GM19395 (cell line): ENCODE data around the gene PXDC1.

Experiments
- ATAC-seq: cut with Tn5 transposase; IDR thresholded peaks from one replicate; pipeline ENCODE4 v1.9.1; 2021; ENCODE audit warnings: mild to moderate bottlenecking, moderate library complexity; ENCODE audit not compliant: unreplicated experiment

Gene PXDC1, protein sequence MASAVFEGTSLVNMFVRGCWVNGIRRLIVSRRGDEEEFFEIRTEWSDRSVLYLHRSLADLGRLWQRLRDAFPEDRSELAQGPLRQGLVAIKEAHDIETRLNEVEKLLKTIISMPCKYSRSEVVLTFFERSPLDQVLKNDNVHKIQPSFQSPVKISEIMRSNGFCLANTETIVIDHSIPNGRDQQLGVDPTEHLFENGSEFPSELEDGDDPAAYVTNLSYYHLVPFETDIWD

DNA sequence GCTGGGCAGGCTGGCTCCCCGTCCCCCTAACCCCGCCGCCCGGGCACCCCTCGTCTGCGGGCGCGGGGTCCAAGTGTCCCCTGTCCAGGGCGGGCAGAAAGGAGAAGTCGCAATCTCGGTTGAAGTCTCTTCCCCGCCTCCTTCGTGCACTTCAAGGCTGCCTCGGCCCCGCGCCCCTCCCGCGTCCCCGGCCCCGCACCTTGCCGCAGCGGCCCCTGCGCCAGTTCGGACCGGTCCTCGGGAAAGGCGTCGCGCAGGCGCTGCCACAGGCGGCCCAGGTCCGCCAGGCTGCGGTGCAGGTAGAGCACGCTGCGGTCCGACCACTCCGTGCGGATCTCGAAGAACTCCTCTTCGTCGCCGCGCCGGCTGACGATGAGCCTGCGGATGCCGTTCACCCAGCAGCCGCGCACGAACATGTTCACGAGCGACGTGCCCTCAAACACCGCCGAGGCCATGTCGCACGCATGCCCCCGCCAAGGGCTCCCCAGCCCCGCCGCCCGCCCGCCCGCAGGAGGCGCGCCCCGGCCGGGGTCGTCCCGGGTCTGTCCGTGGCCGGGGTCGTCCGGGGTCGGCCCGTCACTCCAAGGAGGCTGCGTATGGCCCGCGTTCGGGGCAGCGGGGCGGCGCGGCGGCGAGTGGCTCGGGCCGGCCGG is at the start of gene PXDC1:
Gene PXDC1, minus strand, starts transcription at position 637 of the 653 bp plus-strand sequence. Its CDS starts 182 bp downstream, at position 455.
- ATAC-seq, result peak; percentile 8

DNA sequence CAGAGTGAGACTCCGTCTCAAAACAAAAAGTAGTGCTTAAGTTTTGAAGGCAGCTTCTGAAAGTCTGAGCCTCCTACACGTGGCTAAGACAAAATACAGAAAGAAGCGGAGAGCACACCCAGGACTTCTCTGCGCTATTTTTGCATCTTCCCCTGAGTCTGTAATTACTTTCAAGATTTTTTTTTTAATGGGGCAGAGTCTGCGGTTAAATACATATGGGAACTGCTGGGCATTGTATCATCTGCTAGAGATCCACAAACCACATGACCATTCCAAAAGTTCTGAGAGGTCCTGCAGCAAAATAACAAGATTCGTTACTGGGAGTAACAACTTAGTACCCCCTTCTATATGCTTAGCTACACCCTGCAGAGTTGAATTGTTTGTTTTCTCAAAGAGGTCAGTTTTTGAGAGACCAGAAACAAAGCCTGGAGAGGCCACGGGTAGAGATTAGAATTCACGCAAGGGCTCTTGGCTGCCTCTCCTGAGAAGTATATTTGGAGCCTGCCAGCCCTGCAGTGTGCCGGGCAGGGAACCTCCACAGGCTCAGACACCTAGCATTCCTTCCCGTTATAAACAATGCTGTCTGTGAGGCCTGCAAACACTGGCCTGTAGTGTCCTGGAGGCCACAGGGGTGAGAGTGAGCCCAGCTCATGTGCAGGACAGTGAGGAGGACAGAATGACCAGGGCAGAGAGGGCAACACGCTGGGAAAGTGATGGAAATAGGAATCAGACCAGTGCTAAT is 49.5 kb upstream of the PXDC1 start:
- ATAC-seq, result no peak

DNA sequence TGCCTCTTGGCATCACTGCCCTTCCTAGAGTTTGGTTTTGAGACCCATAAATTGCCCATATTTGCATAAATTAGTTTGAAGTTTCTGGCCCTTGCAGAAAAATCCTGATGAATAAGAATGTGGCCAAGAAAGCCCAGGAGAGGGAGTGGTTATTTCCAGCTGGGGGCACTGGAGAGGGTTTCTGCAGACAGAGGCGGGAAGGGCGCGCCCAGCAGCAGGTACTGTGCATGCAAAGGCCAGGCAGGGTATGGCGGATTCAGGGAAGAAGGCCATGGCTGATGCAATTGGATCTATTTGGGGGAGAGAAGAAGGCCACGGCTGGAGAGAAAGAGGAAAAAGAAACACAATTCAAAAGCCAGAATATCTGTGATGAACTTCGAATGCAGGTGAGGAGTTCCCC is 48.2 kb upstream of the PXDC1 start:
- no peak for ATAC-seq

DNA sequence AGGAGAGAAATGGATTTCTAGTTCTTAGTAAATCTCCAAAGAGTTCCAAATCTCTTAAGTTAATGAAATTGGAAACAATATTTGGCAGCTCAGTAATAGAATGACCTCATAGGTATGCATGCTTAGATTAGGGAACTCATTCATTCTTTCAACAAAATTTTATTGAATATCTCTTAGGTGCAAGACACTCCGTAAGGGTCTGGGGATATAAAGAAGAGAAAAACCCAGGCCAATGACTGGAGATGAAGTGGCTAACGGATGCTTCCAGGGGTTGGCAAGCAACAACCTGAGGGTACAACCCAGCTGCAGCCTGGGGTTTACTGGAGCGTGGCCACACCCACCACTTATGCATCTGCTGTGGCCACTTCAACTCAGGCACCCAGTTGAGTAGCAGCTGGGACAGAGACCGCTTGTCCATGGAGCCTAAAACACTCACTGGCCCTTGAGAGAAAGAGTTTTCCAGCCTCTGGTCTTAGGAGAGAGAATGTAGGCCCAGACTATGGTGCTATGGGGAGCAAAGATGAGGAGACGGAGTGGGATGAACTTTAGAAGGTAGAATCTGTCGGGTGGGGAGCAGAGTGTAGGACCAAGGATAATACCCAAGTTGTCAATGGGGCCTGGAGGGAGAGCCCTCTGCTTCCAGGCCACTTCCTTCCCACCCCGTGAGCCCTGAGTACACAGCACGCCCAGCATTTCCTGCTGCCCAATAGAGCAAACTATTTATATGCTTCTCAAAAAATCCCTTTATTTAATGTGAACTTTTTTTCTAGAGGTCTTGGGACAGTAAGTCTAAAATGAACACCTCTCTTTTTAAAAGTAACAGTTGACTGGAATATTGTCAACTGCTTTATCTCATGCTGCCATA is 46.8 kb upstream of the PXDC1 start:
- ATAC-seq, result no peak

DNA sequence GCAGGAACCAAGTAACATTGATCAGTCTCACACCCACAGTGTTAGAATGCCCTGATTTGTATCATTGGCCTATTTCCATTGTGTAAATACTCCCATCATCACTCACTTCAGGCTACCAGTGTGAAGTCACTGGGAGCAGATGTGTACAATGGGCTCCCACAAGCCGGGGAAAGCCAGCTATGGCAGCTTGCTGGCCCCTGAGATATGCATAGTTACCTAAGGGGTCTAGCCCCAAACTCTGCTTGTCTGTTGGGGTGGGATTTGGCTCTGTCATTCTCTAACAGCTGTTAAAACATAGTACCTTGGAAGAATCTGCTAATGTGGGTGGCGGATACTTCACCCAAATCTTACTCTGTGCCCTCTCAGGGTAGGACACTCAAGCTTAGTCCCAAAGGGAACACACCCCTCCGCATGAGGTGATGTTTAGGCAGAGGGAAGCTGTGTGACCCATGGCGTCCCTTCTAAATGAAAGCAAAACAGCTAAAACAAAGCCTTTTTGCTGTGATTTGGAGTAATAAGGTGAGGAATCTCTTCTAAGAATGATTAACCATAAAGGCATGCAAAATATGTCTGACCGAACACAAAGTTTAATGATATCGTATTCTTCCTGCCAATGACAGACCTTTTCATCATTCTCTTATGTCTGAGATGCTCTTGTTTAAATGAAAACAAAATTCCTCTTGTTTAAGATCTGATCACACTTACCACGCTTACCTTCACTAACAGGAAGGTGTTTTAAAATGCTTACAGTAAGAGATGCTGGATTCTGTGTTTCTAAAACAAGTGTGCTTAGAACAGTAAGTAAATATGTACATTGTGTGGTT is 45.9 kb upstream of the PXDC1 start:
- ATAC-seq, result no peak

DNA sequence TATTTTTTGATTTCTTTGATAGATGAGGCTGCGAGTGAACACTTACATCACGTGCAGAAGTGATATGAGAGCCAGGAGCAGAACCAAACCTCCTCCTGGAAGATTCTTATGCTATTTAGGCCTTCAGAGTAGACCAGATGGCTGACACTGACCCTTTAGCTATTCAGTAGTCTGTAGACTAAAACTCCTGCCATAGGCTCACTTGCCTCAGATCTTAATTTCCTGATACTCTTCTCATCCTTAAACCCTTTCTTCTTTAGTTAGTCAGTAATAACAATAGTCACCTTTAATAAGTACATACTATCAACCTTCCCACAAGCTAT is 45.2 kb upstream of the PXDC1 start:
- no peak for ATAC-seq

DNA sequence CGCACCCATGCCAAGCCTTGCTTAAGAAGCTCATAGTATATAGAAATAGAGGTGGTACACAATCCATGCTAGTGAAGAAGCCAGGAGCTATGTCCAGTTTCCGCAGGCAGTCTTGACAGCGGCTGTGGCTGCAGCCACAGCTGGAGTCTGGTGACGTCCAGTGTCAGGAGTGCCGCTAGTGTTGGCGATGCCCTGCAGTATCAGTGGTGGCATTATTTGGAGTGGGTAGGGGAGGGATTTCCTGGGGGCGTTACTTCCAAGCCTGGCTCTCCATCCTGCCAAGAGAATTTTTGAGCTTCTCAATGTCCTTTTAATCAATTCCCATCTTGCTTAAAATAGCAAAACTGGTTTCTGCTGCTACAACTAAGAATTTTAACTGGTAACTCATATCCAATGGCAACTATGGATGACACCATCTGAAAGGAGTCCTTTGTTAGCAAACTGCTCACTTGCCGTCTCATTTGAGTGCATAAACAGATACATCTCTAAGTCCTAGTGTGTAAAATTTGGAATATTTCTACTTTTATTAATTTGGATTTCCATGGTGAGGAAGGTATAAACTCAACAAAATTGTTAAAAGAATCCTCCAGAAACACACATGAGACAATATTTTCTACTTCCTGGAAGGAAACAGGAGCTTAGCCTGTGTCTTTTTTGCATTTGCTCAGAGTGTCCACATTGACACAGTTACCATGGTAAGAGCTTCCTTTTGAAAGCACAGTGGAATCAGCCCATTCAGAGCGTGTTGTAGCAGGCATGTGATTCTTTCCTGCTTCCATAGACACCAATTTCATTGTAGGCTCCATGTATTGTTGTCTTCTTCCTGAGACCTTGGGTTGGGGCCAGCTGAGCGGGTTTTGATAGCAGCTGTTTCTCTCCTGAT is 44.6 kb upstream of the PXDC1 start:
- no peak for ATAC-seq

DNA sequence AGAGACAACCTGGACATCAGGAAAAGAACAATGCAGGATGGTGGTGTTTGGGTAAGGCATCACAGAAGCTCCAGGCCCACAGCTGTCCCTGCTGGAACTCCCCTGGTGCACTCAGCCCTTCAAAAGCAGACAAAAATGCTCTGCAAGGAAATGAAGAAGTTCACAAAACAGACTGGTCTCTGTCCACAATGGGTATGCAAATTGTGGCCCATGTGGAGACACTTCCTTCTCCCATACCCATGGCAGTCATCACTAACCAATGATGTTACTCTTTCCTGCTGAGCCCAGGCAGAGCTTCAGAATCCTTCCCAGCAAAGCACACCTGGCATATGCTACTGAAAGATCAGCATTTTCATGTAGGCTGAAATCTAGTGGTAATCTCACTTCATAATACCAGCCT is 42.6 kb upstream of the PXDC1 start:
- ATAC-seq, result peak; percentile 66

DNA sequence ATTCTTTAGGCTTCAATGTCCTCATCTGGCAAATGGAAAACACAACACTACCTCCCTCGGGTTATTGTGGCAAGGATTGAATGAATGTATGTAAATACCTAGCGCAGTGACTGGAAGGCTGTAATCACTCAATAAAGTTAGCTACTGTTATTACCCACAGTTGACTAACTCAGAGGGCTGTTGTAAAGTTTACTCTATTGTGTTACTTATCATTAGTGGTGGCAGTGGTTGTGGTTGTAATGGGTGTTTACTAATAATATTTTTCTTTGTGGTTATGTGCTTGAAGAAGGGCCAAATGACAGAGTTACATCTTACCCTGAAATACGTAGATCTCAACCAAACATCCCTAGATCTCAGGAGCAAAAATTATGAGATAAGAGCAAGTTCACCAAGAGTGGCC is 42.0 kb upstream of the PXDC1 start:
- ATAC-seq, result no peak

DNA sequence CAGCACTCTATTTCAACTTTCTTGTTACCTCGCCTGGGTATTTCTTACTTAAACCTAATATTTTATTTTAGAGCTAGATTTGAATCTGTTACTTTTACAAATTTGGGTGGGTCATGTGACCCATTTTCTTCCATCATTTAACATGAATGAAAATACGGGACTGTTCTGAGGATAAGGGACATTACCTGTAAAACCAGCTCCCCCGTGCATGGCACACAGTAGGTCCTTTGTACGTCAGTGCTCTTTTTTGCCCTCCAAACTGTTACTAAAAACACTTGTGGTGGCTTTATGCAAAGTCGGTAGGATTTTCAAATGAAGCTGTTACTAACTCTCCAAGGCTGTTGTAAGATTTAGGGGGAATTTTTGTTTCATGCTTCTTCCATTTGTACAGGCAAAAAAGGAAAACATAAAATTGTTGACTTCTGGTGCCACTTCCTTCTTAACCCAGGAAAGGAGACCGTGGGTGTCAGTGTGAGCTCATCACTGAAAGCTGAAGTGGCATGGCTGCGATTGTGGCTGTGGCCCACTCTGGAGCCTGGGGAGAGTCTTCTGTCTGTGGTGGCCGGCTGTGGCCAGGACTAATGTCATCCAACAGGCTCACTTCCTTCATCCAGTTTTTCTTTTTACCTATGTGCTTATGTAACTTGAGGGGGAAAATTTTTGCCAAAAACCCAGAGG is 40.2 kb upstream of the PXDC1 start:
- no peak for ATAC-seq

DNA sequence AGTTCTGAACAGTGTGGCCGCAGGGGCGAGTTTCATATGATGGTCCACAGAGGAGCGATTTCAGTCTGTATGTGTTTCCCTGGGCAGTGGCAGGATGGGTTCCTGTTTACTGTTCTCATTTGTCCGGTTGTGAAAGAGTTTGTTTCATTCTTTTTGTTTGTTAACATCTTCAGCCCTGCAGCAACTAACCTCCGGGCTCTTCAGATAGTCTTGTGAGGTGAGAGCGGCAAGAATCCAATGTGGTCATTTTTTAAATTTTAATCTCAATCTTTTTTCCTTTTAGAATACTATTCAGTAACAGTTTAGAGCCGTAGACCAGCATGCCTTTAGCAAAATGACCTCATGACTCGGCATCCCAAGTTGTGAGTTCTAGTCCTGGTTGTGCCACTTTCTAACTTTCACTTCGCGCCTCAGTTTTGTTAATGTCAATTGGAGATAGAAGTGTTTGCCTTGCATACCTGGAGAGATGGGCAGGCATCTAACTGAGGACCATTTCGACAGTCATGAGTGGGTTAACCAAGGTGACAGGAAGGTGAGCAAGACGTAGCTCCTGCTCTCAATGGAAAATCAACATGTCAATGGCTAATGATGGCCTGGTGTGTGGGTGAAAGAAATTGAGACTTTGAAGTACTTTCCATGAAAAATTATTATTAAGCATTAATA is 38.5 kb upstream of the PXDC1 start:
- no peak for ATAC-seq

DNA sequence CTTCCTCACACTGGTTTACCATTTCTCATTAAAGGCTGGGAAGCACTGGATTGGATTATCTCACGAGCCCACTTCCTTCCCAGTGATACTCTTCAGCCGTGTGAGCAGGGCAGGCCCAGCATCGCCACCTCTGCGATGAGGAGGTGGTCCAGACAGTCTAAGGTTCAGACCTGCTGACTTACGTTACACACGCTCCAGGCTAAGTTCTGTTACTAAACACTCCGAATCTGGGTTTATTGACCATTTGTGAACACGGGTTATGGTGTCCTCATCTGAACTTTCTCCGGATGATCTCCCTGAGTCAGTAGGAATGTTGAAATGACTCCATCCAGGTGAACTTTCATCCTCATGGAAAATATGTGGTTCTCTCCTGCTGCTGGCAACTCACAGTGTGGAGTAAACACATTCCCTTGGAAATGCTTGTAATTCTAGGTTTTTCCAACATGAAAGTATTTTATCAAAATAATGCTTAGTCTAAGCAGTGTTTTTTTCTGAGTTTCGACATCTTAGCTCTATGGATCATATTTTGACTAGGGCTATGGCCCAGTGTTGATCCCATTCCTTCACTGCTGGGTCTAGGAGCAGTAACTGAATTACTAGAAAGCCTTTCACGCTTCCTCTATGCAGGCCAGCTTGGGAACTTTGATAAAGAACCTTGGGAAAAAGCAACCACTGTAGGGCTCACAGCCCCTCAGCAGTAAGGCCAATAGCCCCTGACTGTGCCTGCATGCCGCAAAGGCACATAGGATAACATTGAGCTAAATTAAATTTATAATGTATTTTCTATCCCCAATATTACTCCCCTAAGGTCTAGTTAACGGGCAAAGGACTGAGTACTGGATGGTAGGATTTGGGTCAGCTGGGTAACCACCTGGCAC is 37.7 kb upstream of the PXDC1 start:
- ATAC-seq, result no peak

DNA sequence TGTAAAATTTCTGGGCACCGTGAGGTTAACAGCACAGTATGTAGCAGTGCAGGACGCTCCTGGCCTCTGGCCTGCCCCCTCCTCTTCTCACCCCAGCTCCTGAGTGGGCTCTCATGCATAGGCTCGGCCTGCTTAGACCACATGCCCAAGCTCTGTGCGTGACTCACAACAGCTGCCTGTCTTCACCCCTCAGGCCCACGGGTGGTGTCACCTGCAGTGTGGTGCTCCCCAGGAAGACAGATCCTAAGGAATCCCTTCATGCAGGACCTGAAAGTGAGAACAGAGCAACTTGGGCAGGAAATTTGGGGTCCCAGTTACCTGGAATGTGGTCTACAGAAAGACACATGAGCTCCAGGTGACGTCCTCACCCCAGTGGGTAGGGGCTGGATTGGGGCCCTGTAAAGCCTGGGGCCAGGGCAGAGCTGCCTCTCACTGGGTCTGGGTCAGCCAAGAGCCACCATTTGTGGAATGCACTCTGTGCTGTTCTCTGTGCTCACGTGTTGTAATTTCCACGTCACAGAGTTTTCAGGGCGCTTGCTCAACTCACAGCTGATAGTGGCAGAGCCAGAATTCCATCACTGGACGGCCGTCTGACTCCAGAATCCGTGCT is 37.0 kb upstream of the PXDC1 start:
- ATAC-seq, result no peak

DNA sequence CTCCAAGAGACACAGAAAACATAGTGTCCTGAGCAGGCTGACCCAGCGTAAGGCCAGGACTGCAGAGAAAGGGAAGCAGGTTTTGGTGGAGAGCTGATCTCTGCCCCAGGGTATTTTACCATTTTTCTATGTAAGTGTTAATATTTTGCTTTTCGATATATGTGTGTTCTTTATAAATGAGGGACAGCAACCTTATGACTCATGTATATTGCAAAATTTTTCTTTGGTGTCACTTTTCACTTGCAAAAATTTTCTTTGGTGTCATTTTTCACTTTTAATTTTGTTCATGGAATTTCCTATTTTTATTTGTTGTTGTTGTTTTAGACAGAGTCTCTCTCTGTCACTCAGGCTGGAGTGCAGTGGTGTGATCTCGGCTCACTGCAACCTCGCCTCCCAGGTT is 34.6 kb upstream of the PXDC1 start:
- ATAC-seq, result no peak

DNA sequence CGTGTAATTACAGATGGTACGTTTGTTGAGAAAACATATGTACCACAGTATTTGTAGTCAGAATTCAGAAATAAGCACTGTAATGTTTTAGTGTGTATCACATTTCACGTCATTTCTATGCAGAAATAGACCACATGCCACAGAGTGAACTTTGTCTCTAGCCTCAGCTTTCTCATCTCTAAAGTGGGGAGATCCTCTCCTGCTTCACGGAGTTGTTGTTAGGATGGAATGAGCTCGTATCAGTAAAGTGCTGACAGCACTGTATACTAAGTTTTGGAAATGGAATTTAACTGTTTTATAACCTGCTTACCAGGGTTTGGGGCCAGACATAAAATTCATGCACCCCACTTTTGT is 34.2 kb upstream of the PXDC1 start:
- ATAC-seq, result no peak

DNA sequence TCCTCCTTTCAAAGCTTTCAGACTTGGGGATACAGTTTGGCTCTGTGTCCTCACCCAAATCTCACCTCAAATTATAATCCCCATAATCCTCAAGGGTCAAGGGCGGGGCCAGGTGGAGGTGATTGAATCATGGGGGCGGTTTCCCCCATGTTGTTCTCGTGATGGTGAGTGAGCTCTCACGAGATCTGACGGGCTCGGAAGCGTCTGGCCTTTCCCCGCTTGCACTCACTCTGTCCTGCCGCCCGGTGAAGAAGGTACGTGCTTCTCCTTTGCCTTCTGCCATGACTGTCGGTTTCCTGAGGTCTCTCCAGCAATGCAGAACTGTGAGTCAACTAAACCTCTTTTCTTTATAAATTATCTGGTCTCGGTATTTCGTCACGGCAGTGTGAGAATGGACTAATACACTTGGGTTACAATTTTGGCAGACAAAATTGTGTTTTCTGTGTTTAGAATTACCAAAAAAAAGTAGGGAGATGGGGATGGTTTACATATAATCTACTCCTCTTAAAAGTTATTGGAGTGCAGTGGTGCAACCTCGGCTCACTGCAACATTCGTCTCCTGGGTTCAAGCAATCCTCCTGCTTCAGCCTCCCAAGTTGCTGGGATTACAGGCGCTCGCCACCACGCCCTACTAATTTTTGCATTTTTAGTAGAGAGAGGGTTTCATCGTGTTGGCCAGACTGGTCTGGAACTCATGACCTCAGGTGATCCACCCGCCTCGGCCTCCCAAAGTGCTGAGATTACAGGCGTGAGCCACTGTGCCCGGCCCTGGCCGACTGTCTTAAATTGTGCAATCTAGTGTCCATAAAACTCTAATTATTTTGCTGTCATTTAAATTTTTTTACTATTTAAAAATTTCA is 33.6 kb upstream of the PXDC1 start:
- no peak for ATAC-seq
